ENCODE measurements around the gene RPIA. TPM values are rescaled to one million over a fixed set of nuclear protein-coding genes. Genes with fewer than 3 reads are reported as not detected.

Gene RPIA
- polyA plus RNA-seq, 2 of the 4 experiments (the other 2 are of a cell fraction): 23.3 to 27.0 TPM

DNA sequence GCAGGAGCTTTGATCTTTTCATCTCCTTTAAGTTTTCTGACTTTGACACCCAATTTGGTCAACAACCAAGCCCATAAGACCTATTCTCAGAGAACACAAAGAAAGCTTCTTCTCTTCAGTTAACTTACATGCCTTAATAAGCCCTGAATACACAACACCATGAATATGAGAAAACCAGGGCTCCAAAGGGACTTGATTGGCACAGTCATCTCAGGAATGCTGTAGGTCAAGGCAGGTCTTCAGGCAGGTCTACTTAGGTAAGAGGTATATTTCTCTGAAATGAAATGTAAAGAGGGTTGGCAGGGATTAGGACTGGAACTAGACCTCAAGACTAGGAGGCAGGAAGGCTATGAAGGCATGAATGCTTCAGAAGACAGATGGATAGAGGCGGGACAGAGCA, 39.8 kb upstream of the RPIA start:
- ChIA-PET POLR2A (interaction anchor here (0.6 kb wide), 1 partner anchor 607 kb away, joined by 3 read pairs; no protein-coding TSS in a partner anchor), CTCF (interaction anchor here (1.0 to 1.4 kb wide), 2 partner anchors 12 to 18 kb away, joined by 3 to 4 read pairs; no protein-coding TSS in a partner anchor)
- WGBS (ENCODE audit: missing lambda C conversion rate): 72% methylated on average over 1 of the region's 1 CpG
- ATAC-seq (no peak), DNase-seq (ENCODE audit: low read depth in 1 of 2, low spot score in 1 of 2) (no peak), FAIRE-seq (no peak)
- TF ChIP-seq FOSL2 (IDR thresholded peaks at IDR 0.05) (no peak), FOSL2 (CRISPR knock-in tag; IDR thresholded peaks at IDR 0.05) (no peak), CHD4 (IDR thresholded peaks at IDR 0.05; ENCODE audit: borderline replicate concordance) (no peak), SREBF2 (IDR thresholded peaks at IDR 0.05) (no peak), REST (IDR thresholded peaks at IDR 0.05) (no peak), HEYL (CRISPR knock-in tag; IDR thresholded peaks at IDR 0.05) (no peak), RARB (CRISPR knock-in tag; IDR thresholded peaks at IDR 0.05) (no peak), HOXB13 (CRISPR knock-in tag; IDR thresholded peaks at IDR 0.05; ENCODE audit: low read depth) (no peak), ZSCAN20 (CRISPR knock-in tag; IDR thresholded peaks at IDR 0.05) (no peak), CEBPB (IDR thresholded peaks at IDR 0.05) (no peak), PHF8 (IDR thresholded peaks at IDR 0.05; ENCODE audit: borderline replicate concordance, low read depth) (no peak), TFCP2L1 (CRISPR knock-in tag; IDR thresholded peaks at IDR 0.05) (no peak), JUNB (IDR thresholded peaks at IDR 0.05) (no peak), RCOR1 (IDR thresholded peaks at IDR 0.05; ENCODE audit: low read depth, low read length) (no peak)
- TF ChIP-seq, protein P1, sequence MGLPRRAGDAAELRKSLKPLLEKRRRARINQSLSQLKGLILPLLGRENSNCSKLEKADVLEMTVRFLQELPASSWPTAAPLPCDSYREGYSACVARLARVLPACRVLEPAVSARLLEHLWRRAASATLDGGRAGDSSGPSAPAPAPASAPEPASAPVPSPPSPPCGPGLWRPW (IDR thresholded peaks at IDR 0.05): no peak
- Histone ChIP-seq H3K4me2 (no peak overlapping the region), H3K9me3 (no peaks in the 10 kb centered on the region), H3K4me3 (no peak overlapping the region), H3K4me1 (peaks cover 2% of the 10 kb centered on the region; the same call in 1 of the 3 replicates), H3K27ac (no peak overlapping the region)

GRCh38 chr2:88654714-88655113, 36.8 kb upstream of the RPIA start:
- ChIA-PET CTCF (interaction anchor here (1.0 to 6.1 kb wide), 5 partner anchors 11 to 34 kb away, joined by 3 to 90 read pairs (median 4); no protein-coding TSS in a partner anchor), POLR2A (no interaction called here)
- peaks cover 23% of the 10 kb centered on the region for H3K4me1 ChIP-seq
- TF ChIP-seq HOXA7 (CRISPR knock-in tag; IDR thresholded peaks at IDR 0.05) (no peak), BHLHE40 (IDR thresholded peaks at IDR 0.05; ENCODE audit: low read depth, low read length) (no peak), RNF2 (IDR thresholded peaks at IDR 0.05; ENCODE audit: borderline replicate concordance, low read depth) (no peak), NPAS2 (CRISPR knock-in tag; IDR thresholded peaks at IDR 0.05; ENCODE audit: borderline replicate concordance) (no peak), SREBF2 (IDR thresholded peaks at IDR 0.05) (no peak), TP53 (CRISPR knock-in tag; IDR thresholded peaks at IDR 0.05) (no peak), RFX5 (IDR thresholded peaks at IDR 0.05) (no peak), KDM1A (IDR thresholded peaks at IDR 0.05; ENCODE audit: low read depth) (no peak), POLR2AphosphoS2 (conservative IDR thresholded peaks at IDR 0.05; ENCODE audit: low read length) (no peak), SMC3 (IDR thresholded peaks at IDR 0.05) (no peak), ZC3H11A (IDR thresholded peaks at IDR 0.05) (no peak), ZNF302 (CRISPR knock-in tag; IDR thresholded peaks at IDR 0.05) (no peak), EHF (CRISPR knock-in tag; IDR thresholded peaks at IDR 0.05) (no peak), EHMT2 (IDR thresholded peaks at IDR 0.05; ENCODE audit: low read depth) (no peak), FOSL2 (IDR thresholded peaks at IDR 0.05) (no peak), FOSL2 (CRISPR knock-in tag; IDR thresholded peaks at IDR 0.05) (no peak), FOSB (CRISPR knock-in tag; IDR thresholded peaks at IDR 0.05) (no peak)
- TF ChIP-seq, protein P2, sequence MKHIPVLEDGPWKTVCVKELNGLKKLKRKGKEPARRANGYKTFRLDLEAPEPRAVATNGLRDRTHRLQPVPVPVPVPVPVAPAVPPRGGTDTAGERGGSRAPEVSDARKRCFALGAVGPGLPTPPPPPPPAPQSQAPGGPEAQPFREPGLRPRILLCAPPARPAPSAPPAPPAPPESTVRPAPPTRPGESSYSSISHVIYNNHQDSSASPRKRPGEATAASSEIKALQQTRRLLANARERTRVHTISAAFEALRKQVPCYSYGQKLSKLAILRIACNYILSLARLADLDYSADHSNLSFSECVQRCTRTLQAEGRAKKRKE (CRISPR knock-in tag; IDR thresholded peaks at IDR 0.05; ENCODE audit: low read depth): no peak
- DNase-seq (ENCODE audit: low read depth in 1 of 2, low spot score in 1 of 2) (no peak), FAIRE-seq (no peak), ATAC-seq (no peak)
- H3K4me3 ChIP-seq: no peak overlapping the region
- no peak overlapping the region for H3K4me2 ChIP-seq
- 34% methylated on average over 2 of the region's 2 CpGs for WGBS (ENCODE audit: missing lambda C conversion rate)
- H3K9me3 ChIP-seq: no peaks in the 10 kb centered on the region
- H3K27ac ChIP-seq: no peak overlapping the region

Data from A549 (cell line).